ENCODE data around the gene RASA2. TPM values are rescaled to one million over a fixed set of nuclear protein-coding genes. Genes with fewer than 3 reads are reported as not detected.

Gene RASA2
- total RNA-seq, 1 donor = 21.7 TPM

DNA sequence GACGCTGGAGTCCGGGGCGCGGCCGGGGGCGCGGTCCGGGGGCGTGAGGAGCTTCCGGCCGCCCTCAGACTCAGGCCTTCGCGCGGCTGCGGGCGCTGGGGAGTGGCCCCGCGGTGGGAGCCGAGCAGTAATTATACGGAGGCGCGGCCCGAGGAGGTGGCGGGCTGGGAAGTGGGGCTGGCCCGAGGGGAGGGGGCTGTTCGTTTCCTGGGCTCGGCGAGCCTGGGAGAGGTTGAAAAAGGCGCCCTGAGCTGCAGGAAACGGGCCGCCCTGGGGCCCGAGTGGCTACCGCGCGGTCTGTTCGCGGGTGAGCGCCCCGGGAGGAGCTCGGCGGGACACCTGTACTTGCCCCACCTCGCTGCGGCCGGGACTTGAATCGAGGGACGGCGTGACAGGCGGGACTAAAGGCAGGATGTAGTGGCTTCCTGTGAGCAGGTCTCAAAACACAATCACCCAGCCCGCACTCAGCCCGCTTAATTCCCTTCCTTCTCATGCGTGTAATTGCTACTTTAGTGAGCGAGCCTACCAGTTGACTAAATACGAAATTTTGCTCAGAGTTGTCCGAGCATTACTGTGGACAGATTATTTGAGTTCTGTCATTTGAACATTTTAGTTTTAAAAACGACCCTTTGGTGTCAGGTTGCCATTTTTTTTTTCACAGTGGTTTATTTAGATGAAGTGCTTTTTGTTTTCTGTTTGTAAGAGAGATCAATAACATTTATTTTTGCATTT, 860 bp downstream of the RASA2 start:
- Histone ChIP-seq H3K79me2 (ENCODE audit: insufficient read depth, low read length) (peaks cover 54% of the 10 kb centered on the region), H3K4me1 (ENCODE audit: insufficient read depth, low read length) (peaks cover 30% of the 10 kb centered on the region)

DNA sequence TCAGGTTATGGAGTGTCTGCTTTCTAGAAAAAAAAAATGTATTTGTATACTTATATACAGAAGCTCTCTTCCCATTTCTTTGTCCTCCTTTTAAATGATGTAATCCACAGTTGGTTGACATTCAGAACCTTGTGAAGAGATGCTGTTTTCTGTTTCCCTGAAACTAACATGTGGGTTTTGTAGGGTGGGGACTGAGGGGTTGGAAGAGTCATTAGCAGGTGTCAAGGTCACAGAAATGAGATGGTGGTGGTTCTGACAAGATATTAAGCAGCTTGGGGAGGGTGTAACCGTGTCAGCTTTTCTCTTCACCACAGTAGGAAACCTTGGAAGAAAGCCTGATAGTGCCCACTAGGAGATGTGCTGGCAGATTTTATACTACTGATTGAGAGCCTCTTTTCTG, 2.4 kb downstream of the RASA2 start:
- Histone ChIP-seq H3K9me3 (ENCODE audit: low read depth, low read length) (no peaks in the 10 kb centered on the region), H3K79me2 (ENCODE audit: insufficient read depth, low read length) (peaks cover 68% of the 10 kb centered on the region), H2AFZ (ENCODE audit: low read length) (no peak overlapping the region), H3K27ac (ENCODE audit: low read depth, low read length) (no peak overlapping the region), H3K36me3 (ENCODE audit: insufficient read depth, low read length) (no peaks in the 10 kb centered on the region), H3K4me2 (ENCODE audit: insufficient read depth, low read length) (peak overlapping the region; percentile 93), H3K4me3 (ENCODE audit: insufficient read depth, low read length) (no peak overlapping the region), H3K4me1 (ENCODE audit: insufficient read depth, low read length) (peaks cover 27% of the 10 kb centered on the region), H3K27me3 (ENCODE audit: insufficient read depth, low read length) (no peaks in the 10 kb centered on the region), H4K20me1 (ENCODE audit: insufficient read depth, low read length) (peaks cover 52% of the 10 kb centered on the region)
- TF ChIP-seq, protein P1, sequence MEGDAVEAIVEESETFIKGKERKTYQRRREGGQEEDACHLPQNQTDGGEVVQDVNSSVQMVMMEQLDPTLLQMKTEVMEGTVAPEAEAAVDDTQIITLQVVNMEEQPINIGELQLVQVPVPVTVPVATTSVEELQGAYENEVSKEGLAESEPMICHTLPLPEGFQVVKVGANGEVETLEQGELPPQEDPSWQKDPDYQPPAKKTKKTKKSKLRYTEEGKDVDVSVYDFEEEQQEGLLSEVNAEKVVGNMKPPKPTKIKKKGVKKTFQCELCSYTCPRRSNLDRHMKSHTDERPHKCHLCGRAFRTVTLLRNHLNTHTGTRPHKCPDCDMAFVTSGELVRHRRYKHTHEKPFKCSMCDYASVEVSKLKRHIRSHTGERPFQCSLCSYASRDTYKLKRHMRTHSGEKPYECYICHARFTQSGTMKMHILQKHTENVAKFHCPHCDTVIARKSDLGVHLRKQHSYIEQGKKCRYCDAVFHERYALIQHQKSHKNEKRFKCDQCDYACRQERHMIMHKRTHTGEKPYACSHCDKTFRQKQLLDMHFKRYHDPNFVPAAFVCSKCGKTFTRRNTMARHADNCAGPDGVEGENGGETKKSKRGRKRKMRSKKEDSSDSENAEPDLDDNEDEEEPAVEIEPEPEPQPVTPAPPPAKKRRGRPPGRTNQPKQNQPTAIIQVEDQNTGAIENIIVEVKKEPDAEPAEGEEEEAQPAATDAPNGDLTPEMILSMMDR (IDR thresholded peaks at IDR 0.05; ENCODE audit: extremely low read depth, low read depth, low read length) = no peak
- DNase-seq (ENCODE audit: insufficient read length, low spot score, missing footprints) = no peak

More for the DNA sequence above, 860 bp downstream of the RASA2 start:
- Histone ChIP-seq H3K36me3 (ENCODE audit: insufficient read depth, low read length) (no peaks in the 10 kb centered on the region), H4K20me1 (ENCODE audit: insufficient read depth, low read length) (peaks cover 46% of the 10 kb centered on the region), H2AFZ (ENCODE audit: low read length) (peak overlapping the region; percentile 32), H3K27me3 (ENCODE audit: insufficient read depth, low read length) (no peaks in the 10 kb centered on the region), H3K9me3 (ENCODE audit: low read depth, low read length) (no peaks in the 10 kb centered on the region), H3K4me3 (ENCODE audit: insufficient read depth, low read length) (peak overlapping the region; percentile 82), H3K4me2 (ENCODE audit: insufficient read depth, low read length) (peak overlapping the region; percentile 93), H3K27ac (ENCODE audit: low read depth, low read length) (peak overlapping the region; percentile 52)
- TF ChIP-seq, protein P1 (IDR thresholded peaks at IDR 0.05; ENCODE audit: extremely low read depth, low read depth, low read length) = no peak
- DNase-seq (ENCODE audit: insufficient read length, low spot score, missing footprints) = peak; percentile 81

DNA sequence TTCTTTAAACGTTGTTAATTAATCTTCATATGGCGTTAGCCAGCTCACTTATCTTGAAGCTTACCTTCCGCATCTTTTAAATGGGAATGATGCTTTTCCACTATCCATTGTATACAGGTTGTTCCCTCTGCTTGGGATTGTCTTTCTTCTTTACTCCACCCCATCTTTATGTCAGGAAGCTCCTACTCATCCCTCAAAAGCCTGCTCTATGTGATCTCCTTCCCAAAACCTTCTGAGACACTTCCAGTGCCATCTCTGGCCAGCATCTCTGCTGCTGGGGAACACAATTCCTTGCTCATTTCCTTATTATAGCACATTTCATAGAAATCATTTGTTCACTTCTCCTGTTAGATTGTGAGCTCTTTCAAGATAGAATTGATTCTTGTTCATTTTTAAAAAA, 4.3 kb downstream of the RASA2 start:
- no peaks in the 10 kb centered on the region for H3K9me3 ChIP-seq (ENCODE audit: low read depth, low read length)
- DNase-seq (ENCODE audit: insufficient read length, low spot score, missing footprints) = no peak
- TF ChIP-seq, protein P1 (IDR thresholded peaks at IDR 0.05; ENCODE audit: extremely low read depth, low read depth, low read length) = no peak

DNA sequence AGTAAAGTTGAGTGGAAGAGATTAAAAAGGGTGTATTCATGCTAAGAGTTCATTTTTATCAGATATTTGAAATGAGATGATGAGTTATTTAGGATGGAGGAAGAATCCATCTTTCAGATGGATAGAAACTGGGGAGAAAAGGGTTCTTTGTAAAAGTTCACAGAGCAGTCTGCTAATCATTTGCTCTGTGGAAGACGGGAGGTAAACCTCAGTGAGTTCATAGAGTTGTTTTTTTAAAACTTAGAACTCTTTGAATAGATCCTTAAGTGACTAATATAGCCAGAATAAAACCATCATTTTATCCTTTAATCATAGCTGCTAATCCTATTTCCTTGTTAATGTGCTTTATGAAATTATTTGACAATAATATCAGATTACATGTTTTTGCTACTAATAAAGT, 5.1 kb downstream of the RASA2 start:
- no peak for DNase-seq (ENCODE audit: insufficient read length, low spot score, missing footprints)
- Histone ChIP-seq H3K9me3 (ENCODE audit: low read depth, low read length) (no peaks in the 10 kb centered on the region), H3K4me3 (ENCODE audit: insufficient read depth, low read length) (no peak overlapping the region), H2AFZ (ENCODE audit: low read length) (no peak overlapping the region), H3K4me1 (ENCODE audit: insufficient read depth, low read length) (peaks cover 12% of the 10 kb centered on the region), H3K79me2 (ENCODE audit: insufficient read depth, low read length) (peaks cover 87% of the 10 kb centered on the region), H3K27me3 (ENCODE audit: insufficient read depth, low read length) (no peaks in the 10 kb centered on the region), H4K20me1 (ENCODE audit: insufficient read depth, low read length) (peaks cover 56% of the 10 kb centered on the region), H3K4me2 (ENCODE audit: insufficient read depth, low read length) (no peak overlapping the region), H3K27ac (ENCODE audit: low read depth, low read length) (no peak overlapping the region), H3K36me3 (ENCODE audit: insufficient read depth, low read length) (no peaks in the 10 kb centered on the region)
- TF ChIP-seq, protein P1 (IDR thresholded peaks at IDR 0.05; ENCODE audit: extremely low read depth, low read depth, low read length) = no peak

More for the DNA sequence above, 4.3 kb downstream of the RASA2 start:
- Histone ChIP-seq H3K27ac (ENCODE audit: low read depth, low read length) (no peak overlapping the region), H3K27me3 (ENCODE audit: insufficient read depth, low read length) (no peaks in the 10 kb centered on the region), H3K36me3 (ENCODE audit: insufficient read depth, low read length) (no peaks in the 10 kb centered on the region), H2AFZ (ENCODE audit: low read length) (no peak overlapping the region), H4K20me1 (ENCODE audit: insufficient read depth, low read length) (peaks cover 56% of the 10 kb centered on the region), H3K79me2 (ENCODE audit: insufficient read depth, low read length) (peaks cover 87% of the 10 kb centered on the region), H3K4me2 (ENCODE audit: insufficient read depth, low read length) (no peak overlapping the region), H3K4me1 (ENCODE audit: insufficient read depth, low read length) (peaks cover 17% of the 10 kb centered on the region), H3K4me3 (ENCODE audit: insufficient read depth, low read length) (no peak overlapping the region)
